HEK293 (cell line): ENCODE results near the gene FILIP1L.

Source experiments
- CTCF ChIA-PET: fragments of 350-600 bp; formaldehyde crosslinking; extraction: SDS; loops from one replicate; lab custom pipeline; 2021; ENCODE audit warnings: antibody characterized with exemption; lab: Yijun Ruan, JAX
- POLR2A ChIA-PET: fragments of 300-600 bp; formaldehyde crosslinking; extraction: SDS; loops from one replicate; lab custom pipeline; 2020; ENCODE audit warnings: antibody characterized with exemption, inconsistent platforms; lab: Yijun Ruan, JAX
- H3K27ac ChIP-seq: fragments of 200-500 bp; sonication (Bioruptor generic); 2 replicates; pipeline ENCODE4 v1.5.1; 2014; ENCODE audit warnings: low read depth, low read length, control low read depth, inconsistent platforms; ENCODE audit errors: extremely low read depth
- H3K36me3 ChIP-seq, 2 experiments: fragments of 200-500 bp in 1 of 2; sonication (Bioruptor generic) in 1 of 2; 1 replicate in 1 of 2; 2 replicates in 1 of 2; pipeline ENCODE4 v1.5.1; 2014 to 2017; ENCODE audit warnings: inconsistent platforms in 2 of 2, low read length in 2 of 2; ENCODE audit not compliant: control insufficient read depth in 2 of 2, insufficient read depth in 1 of 2
- H3K4me1 ChIP-seq: fragments of 200-500 bp; sonication (Bioruptor generic); 2 replicates; pipeline ENCODE4 v1.5.1; 2014; ENCODE audit warnings: mild to moderate bottlenecking, low read length, inconsistent platforms; ENCODE audit not compliant: control insufficient read depth, insufficient read depth
- H3K4me3 ChIP-seq: 2 replicates; pipeline ENCODE4 v1.5.1; 2011; ENCODE audit warnings: low read depth, mild to moderate bottlenecking, control low read depth, low read length, moderate library complexity
- H3K9me3 ChIP-seq: fragments of 200-500 bp; sonication (Bioruptor generic); 2 replicates; pipeline ENCODE4 v1.5.1; 2014; ENCODE audit warnings: low read depth, low read length, inconsistent platforms; ENCODE audit not compliant: control insufficient read depth, insufficient read depth
- GLI2 ChIP-seq: fragments of 450-650 bp; formaldehyde crosslinking; IDR thresholded peaks from 2 replicates; pipeline ENCODE4; 2017; ENCODE audit warnings: missing biosample characterization, missing genetic modification characterization, low read depth, borderline replicate concordance
- GLIS2 ChIP-seq: fragments of 450-650 bp; formaldehyde crosslinking; IDR thresholded peaks from 2 replicates; pipeline ENCODE4 v1.5.1; 2016; ENCODE audit warnings: missing biosample characterization, missing genetic modification characterization
- HIC1 ChIP-seq: fragments of 450-650 bp; formaldehyde crosslinking; IDR thresholded peaks from 2 replicates; pipeline ENCODE4 v1.5.1; 2016; ENCODE audit warnings: missing biosample characterization, missing genetic modification characterization
- KLF16 ChIP-seq: fragments of 450-650 bp; formaldehyde crosslinking; IDR thresholded peaks from 2 replicates; pipeline ENCODE4 v1.5.1; 2017; ENCODE audit warnings: missing biosample characterization, missing genetic modification characterization
- KLF7 ChIP-seq: fragments of 450-650 bp; formaldehyde crosslinking; IDR thresholded peaks from 2 replicates; pipeline ENCODE4 v1.5.1; 2016; ENCODE audit warnings: missing biosample characterization, missing genetic modification characterization, borderline replicate concordance
- OSR2 ChIP-seq: fragments of 450-650 bp; formaldehyde crosslinking; IDR thresholded peaks from 2 replicates; pipeline ENCODE4 v1.5.1; 2016; ENCODE audit warnings: missing biosample characterization, missing genetic modification characterization
- PRDM1 ChIP-seq: fragments of 450-650 bp; formaldehyde crosslinking; IDR thresholded peaks from 2 replicates; pipeline ENCODE4; 2016; ENCODE audit warnings: missing biosample characterization, missing genetic modification characterization
- ZBTB17 ChIP-seq: fragments of 450-650 bp; formaldehyde crosslinking; IDR thresholded peaks from 2 replicates; pipeline ENCODE4 v1.5.1; 2016; ENCODE audit warnings: missing biosample characterization, missing genetic modification characterization
- ZBTB21 ChIP-seq: fragments of 450-650 bp; formaldehyde crosslinking; IDR thresholded peaks from 2 replicates; pipeline ENCODE4 v1.5.1; 2017; ENCODE audit warnings: missing biosample characterization, missing genetic modification characterization
- ZFP3 ChIP-seq: fragments of 450-650 bp; formaldehyde crosslinking; IDR thresholded peaks from 2 replicates; pipeline ENCODE4 v1.5.1; 2016; ENCODE audit warnings: low read depth, missing biosample characterization, missing genetic modification characterization
- ZNF10 ChIP-seq: fragments of 450-650 bp; formaldehyde crosslinking; IDR thresholded peaks from 2 replicates; pipeline ENCODE4 v1.5.1; 2017; ENCODE audit warnings: missing biosample characterization, missing genetic modification characterization
- ZNF132 ChIP-seq: fragments of 450-650 bp; formaldehyde crosslinking; IDR thresholded peaks from 2 replicates; pipeline ENCODE4 v1.5.1; 2017; ENCODE audit warnings: missing biosample characterization, missing genetic modification characterization, borderline replicate concordance
- ZNF140 ChIP-seq: fragments of 450-650 bp; formaldehyde crosslinking; IDR thresholded peaks from 2 replicates; pipeline ENCODE4 v1.5.1; 2016; ENCODE audit warnings: missing biosample characterization, missing genetic modification characterization
- ZNF23 ChIP-seq: fragments of 450-650 bp; formaldehyde crosslinking; IDR thresholded peaks from 2 replicates; pipeline ENCODE4 v1.5.1; 2016; ENCODE audit warnings: missing biosample characterization, missing genetic modification characterization, borderline replicate concordance
- ZNF302 ChIP-seq: fragments of 450-650 bp; formaldehyde crosslinking; IDR thresholded peaks from 2 replicates; pipeline ENCODE4 v1.5.1; 2016; ENCODE audit warnings: missing biosample characterization, missing genetic modification characterization, low read depth
- ZNF350 ChIP-seq: fragments of 450-650 bp; formaldehyde crosslinking; IDR thresholded peaks from 2 replicates; pipeline ENCODE4 v1.5.0; 2017; ENCODE audit warnings: missing biosample characterization, mild to moderate bottlenecking, missing genetic modification characterization
- ZNF366 ChIP-seq: fragments of 450-650 bp; formaldehyde crosslinking; conservative IDR thresholded peaks from 2 replicates; pipeline ENCODE4 v1.5.1; 2016; ENCODE audit warnings: missing biosample characterization, missing genetic modification characterization
- ZNF555 ChIP-seq: fragments of 450-650 bp; formaldehyde crosslinking; conservative IDR thresholded peaks from 2 replicates; pipeline ENCODE4 v1.5.1; 2017; ENCODE audit warnings: missing biosample characterization, mild to moderate bottlenecking, missing genetic modification characterization, inconsistent platforms
- ZNF571 ChIP-seq: fragments of 450-650 bp; formaldehyde crosslinking; IDR thresholded peaks from 2 replicates; pipeline ENCODE4 v1.5.0; 2017; ENCODE audit warnings: missing biosample characterization, missing genetic modification characterization
- ZNF623 ChIP-seq: fragments of 450-650 bp; formaldehyde crosslinking; IDR thresholded peaks from 2 replicates; pipeline ENCODE4 v1.5.1; 2016; ENCODE audit warnings: missing biosample characterization, missing genetic modification characterization
- ZNF629 ChIP-seq: fragments of 450-650 bp; formaldehyde crosslinking; IDR thresholded peaks from 2 replicates; pipeline ENCODE4 v1.5.1; 2017; ENCODE audit warnings: missing biosample characterization, missing genetic modification characterization
- ZNF701 ChIP-seq: fragments of 450-650 bp; formaldehyde crosslinking; IDR thresholded peaks from 2 replicates; pipeline ENCODE4 v1.5.1; 2016; ENCODE audit warnings: missing biosample characterization, missing genetic modification characterization
- ZNF76 ChIP-seq: fragments of 450-650 bp; formaldehyde crosslinking; IDR thresholded peaks from 2 replicates; pipeline ENCODE4; 2016; ENCODE audit warnings: low read depth, missing biosample characterization, missing genetic modification characterization, borderline replicate concordance
- ZNF777 ChIP-seq: fragments of 450-650 bp; formaldehyde crosslinking; IDR thresholded peaks from 2 replicates; pipeline ENCODE4 v1.5.1; 2017; ENCODE audit warnings: missing biosample characterization, missing genetic modification characterization, borderline replicate concordance
- ZNF843 ChIP-seq: fragments of 450-650 bp; formaldehyde crosslinking; IDR thresholded peaks from 2 replicates; pipeline ENCODE4 v1.5.1; 2016; ENCODE audit warnings: missing biosample characterization, missing genetic modification characterization
- ZXDB ChIP-seq: fragments of 450-650 bp; formaldehyde crosslinking; IDR thresholded peaks from 2 replicates; pipeline ENCODE4 v1.5.1; 2016; ENCODE audit warnings: missing biosample characterization, missing genetic modification characterization
- TF ChIP-seq, protein P1 (sequence below): fragments of 450-650 bp; IDR thresholded peaks from 2 replicates; pipeline ENCODE4 v1.5.1; 2018; ENCODE audit warnings: missing biosample characterization, mild to moderate bottlenecking, missing genetic modification characterization
- TF ChIP-seq, protein P2 (sequence below): sonication (generic); formaldehyde crosslinking; IDR thresholded peaks from 2 replicates; pipeline ENCODE4 v1.8.1; 2022; ENCODE audit warnings: mild to moderate bottlenecking, moderate library complexity, missing genetic modification reagents
- TF ChIP-seq, protein P3 (sequence below): fragments of 450-650 bp; formaldehyde crosslinking; IDR thresholded peaks from 2 replicates; pipeline ENCODE4 v1.5.1; 2017; ENCODE audit warnings: missing biosample characterization, missing genetic modification characterization

The FILIP1L gene

GRCh38 chr3:100043271-100043670 lies 71.0 kb downstream of the FILIP1L start (continued):
- TF ChIP-seq KLF16: no peak
- TF ChIP-seq PRDM1: no peak
- no peak for TF ChIP-seq ZNF23 (tag by site-specific recombination)
- TF ChIP-seq ZNF623 (tag by site-specific recombination): no peak
- no peak for TF ChIP-seq ZFP3

- POLR2A ChIA-PET: no interaction called here
- Histone ChIP-seq H3K27ac (no peak overlapping the region), H3K4me1 (peaks cover 22% of the 10 kb centered on the region)
Observed at GRCh38 chr3:100042166-100042981, 71.9 kb downstream of the FILIP1L start.

DNA sequence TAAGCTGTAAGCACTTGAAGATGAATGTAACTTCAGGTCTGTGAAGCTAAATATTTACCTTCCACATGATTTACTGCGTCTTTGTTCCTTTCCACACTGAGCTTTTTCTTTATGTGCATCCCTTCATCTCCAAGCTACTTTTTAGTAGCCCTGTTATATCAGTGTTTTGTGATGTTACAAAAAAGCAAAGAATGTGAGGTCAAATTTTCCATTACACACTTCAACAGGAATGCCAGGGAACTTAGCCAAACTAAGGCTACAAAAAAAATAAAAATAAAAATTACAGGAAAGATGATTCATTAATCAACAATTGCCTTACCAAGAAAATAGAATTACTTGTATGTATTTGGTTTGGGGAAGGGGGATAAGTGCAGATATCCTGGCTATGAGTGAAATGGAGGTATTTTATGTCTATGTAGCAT lies 73.0 kb downstream of the FILIP1L start:
- no peak overlapping the region for H3K4me3 ChIP-seq
- ChIA-PET CTCF (no interaction called here), POLR2A (no interaction called here)
- no peaks in the 10 kb centered on the region for H3K36me3 ChIP-seq
- peaks cover 22% of the 10 kb centered on the region for H3K4me1 ChIP-seq
- H3K9me3 ChIP-seq: no peaks in the 10 kb centered on the region
- no peak overlapping the region for H3K27ac ChIP-seq
- no peak for TF ChIP-seq GLIS2 (tag by site-specific recombination)
- no peak for TF ChIP-seq ZNF571 (tag by site-specific recombination)
- TF ChIP-seq, protein P1, sequence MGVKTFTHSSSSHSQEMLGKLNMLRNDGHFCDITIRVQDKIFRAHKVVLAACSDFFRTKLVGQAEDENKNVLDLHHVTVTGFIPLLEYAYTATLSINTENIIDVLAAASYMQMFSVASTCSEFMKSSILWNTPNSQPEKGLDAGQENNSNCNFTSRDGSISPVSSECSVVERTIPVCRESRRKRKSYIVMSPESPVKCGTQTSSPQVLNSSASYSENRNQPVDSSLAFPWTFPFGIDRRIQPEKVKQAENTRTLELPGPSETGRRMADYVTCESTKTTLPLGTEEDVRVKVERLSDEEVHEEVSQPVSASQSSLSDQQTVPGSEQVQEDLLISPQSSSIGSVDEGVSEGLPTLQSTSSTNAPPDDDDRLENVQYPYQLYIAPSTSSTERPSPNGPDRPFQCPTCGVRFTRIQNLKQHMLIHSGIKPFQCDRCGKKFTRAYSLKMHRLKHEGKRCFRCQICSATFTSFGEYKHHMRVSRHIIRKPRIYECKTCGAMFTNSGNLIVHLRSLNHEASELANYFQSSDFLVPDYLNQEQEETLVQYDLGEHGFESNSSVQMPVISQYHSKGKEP (tag by site-specific recombination): no peak
- TF ChIP-seq ZBTB21: 0 out of 2 replicates have a peak, but pooled peaks have one; percentile 20
- 0 out of 2 replicates have a peak, but pooled peaks have one; percentile 16 for TF ChIP-seq ZNF10 (tag by site-specific recombination)
- TF ChIP-seq ZNF366 (tag by site-specific recombination): peak; percentile 78
- 0 out of 2 replicates have a peak, but pooled peaks have one; percentile 12 for TF ChIP-seq ZBTB17
- peak; percentile 18; the same call in 1 of the 2 replicates for TF ChIP-seq ZXDB (tag by site-specific recombination)
- 0 out of 2 replicates have a peak, but pooled peaks have one; percentile 19 for TF ChIP-seq HIC1 (tag by site-specific recombination)
- TF ChIP-seq OSR2: peak; percentile 76
- no peak for TF ChIP-seq ZNF132 (tag by site-specific recombination)
- peak; percentile 41 for TF ChIP-seq ZNF629 (tag by site-specific recombination)
- no peak for TF ChIP-seq KLF7 (tag by site-specific recombination)
- TF ChIP-seq ZNF350 (tag by site-specific recombination): no peak

More at GRCh38 chr3:100042166-100042981, 71.9 kb downstream of the FILIP1L start:
- TF ChIP-seq ZNF140 (tag by site-specific recombination) (no peak), ZBTB21 (no peak), ZNF366 (tag by site-specific recombination) (peak; percentile 36; the same call in 1 of the 2 replicates), ZNF555 (no peak), ZNF777 (no peak), GLI2 (no peak), ZBTB17 (0 out of 2 replicates have a peak, but pooled peaks have one; percentile 18), ZNF843 (tag by site-specific recombination) (no peak), ZNF701 (tag by site-specific recombination) (0 out of 2 replicates have a peak, but pooled peaks have one; percentile 68), ZNF76 (tag by site-specific recombination) (no peak), ZNF302 (no peak), ZNF629 (tag by site-specific recombination) (peak; percentile 25; the same call in 1 of the 2 replicates)
- TF ChIP-seq, protein P2, sequence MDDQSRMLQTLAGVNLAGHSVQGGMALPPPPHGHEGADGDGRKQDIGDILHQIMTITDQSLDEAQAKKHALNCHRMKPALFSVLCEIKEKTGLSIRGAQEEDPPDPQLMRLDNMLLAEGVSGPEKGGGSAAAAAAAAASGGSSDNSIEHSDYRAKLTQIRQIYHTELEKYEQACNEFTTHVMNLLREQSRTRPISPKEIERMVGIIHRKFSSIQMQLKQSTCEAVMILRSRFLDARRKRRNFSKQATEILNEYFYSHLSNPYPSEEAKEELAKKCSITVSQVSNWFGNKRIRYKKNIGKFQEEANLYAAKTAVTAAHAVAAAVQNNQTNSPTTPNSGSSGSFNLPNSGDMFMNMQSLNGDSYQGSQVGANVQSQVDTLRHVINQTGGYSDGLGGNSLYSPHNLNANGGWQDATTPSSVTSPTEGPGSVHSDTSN (CRISPR knock-in tag): no peak
- TF ChIP-seq, protein P3, sequence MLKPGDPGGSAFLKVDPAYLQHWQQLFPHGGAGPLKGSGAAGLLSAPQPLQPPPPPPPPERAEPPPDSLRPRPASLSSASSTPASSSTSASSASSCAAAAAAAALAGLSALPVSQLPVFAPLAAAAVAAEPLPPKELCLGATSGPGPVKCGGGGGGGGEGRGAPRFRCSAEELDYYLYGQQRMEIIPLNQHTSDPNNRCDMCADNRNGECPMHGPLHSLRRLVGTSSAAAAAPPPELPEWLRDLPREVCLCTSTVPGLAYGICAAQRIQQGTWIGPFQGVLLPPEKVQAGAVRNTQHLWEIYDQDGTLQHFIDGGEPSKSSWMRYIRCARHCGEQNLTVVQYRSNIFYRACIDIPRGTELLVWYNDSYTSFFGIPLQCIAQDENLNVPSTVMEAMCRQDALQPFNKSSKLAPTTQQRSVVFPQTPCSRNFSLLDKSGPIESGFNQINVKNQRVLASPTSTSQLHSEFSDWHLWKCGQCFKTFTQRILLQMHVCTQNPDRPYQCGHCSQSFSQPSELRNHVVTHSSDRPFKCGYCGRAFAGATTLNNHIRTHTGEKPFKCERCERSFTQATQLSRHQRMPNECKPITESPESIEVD: peak; percentile 61; the same call in 1 of the 2 replicates
- CTCF ChIA-PET: no interaction called here
- Histone ChIP-seq H3K4me3 (no peak overlapping the region), H3K36me3 (no peaks in the 10 kb centered on the region), H3K9me3 (no peaks in the 10 kb centered on the region)
